ENCODE measurements around the gene HOXB7. TPM values are rescaled to one million over a fixed set of nuclear protein-coding genes. Genes with fewer than 3 reads are reported as not detected.

Gene HOXB7
- total RNA-seq, 1 donor from 2014 or later: 4.6 TPM

DNA sequence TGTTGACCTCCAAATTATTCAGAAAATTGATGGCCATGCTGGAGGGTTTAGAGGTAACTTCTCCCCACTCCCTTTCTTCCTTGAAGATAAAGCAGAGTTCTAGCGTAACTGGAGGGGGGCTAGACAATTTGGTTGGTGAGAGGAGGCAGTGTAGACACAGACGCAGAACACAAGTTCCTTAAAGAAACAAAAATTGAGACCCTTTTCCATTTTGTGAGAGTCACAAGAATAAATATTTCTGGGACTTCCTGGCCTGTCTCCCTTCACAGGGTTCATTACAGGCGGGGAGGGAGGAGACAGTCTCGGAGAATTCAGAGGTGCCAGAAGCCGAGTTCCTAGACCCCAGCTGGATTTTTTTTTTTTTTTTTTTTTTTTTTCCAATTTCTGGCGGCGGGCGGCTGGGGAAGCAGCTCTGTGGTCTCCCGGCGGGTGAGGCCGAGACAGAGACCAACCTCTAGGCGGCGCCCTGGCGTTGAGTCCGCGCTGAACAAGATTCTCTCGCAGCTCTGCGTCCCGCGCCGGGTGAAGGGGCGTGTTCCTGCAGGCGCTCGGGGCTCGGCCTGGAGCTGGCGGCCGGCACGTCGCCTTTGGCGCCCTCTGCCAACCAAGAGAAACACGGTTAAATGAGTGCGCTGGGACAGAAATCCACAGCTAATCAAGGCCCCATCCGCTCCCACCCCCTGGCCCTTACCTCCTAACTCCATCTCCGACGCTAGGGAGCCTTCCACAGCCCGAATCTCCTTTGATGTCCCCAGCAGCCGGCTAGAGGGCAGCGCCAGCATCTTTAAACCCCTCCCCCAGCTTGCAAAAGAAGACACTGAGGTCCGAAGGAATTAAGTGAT lies 25.6 kb upstream of the HOXB7 start:
- peak; percentile 73 to 91 for DNase-seq (ENCODE audit: low read depth in 2 of 2)

GRCh38 chr17:48634493-48635208 lies 23.8 kb upstream of the HOXB7 start:
- no peak for DNase-seq (ENCODE audit: low read depth in 2 of 2)

DNA sequence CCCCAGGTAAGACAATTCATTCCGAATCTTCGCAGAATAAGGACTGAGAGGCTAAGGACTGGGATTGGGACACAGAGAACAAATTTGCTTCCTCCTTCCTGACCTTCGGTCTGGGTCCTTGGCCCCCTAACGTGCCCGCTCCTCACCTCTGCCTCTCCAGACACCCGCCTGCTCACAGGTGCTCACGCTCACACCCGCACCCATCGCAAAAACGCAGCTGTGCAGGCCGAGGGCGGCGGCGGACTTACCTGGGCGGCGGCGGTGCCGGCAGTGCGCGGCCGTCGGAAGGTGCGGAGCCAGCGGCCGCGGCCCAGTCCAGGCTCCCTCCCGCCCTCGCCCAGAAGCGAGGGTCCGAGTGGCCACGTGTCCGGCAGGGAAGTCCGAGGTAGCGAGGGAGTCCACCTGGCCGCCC lies 22.5 kb upstream of the HOXB7 start:
- DNase-seq (ENCODE audit: low read depth in 2 of 2): no peak

DNA sequence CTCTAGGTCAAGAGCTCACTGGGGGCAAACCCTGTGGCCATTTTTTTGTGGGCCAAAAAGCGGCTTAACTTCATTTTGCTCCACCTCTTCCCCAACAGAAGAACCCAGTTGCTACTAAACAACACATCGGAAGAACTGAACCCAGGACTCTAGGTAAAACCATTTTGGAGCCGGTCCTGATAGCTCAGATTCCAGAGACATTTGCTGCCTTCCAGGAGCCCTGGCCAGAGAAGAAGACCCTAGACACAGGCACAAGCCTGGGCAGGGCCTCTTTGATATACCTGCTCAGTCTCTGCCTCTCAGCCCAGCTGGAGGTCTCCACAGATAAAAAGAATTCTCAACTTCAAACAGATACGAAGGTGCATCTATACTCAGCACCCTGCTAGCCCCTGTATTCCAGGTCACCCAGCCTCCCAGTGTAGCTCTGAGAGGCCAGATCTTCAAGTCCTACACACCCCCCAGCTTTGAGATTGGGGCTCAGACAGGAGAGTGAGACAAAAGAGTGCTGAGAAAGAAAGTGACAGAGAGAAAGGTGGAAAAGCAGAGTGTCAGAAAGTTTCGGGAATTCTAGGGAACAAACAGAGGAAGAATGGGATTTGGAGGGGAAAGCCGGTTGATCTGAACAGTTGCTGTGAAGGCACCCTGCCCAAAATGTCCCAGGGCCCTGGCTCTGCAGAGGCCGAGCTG lies 21.9 kb upstream of the HOXB7 start:
- no peak for DNase-seq (ENCODE audit: low read depth in 2 of 2)

- no peak for DNase-seq (ENCODE audit: low read depth in 2 of 2)
Measured at GRCh38 chr17:48631693-48632578, 21.1 kb upstream of the HOXB7 start.

DNA sequence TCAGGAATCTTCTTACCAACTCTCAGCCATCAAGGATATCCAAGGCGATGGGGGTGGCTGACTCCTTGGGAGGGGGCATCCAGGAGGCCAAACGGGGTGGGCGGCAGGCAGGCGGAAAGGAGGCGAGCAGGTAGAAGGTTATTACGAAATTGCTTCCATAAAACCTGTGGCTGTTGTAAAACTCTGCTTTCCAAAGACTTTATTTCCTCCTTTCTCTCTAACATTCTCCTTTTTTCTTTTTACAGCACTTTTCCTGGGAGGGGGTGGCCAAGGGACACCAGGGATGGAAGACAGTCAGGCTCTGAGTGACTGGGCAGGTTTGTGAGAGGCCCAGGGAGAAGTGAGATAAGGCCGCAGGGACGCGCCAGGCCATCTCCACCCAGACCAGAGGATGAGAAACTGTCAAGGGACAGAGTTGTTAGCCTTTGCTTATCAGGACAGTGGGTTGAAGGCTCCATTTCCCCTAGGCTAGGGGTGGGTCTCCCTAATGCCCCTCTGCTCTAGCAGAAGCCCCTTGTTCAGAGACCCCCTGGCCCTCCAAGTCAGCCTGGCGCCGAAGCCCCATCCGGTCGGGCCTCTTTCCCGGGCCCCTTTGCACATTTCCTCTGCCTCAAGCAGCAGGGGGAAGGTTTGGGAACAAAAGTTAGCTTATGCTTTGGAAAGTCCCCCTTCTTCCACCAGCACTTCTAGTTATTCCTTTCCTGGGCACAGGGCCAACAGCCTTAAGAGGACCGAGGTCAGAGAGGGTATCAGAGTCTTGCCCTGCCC lies 20.3 kb upstream of the HOXB7 start:
- no peak for DNase-seq (ENCODE audit: low read depth in 2 of 2)

DNA sequence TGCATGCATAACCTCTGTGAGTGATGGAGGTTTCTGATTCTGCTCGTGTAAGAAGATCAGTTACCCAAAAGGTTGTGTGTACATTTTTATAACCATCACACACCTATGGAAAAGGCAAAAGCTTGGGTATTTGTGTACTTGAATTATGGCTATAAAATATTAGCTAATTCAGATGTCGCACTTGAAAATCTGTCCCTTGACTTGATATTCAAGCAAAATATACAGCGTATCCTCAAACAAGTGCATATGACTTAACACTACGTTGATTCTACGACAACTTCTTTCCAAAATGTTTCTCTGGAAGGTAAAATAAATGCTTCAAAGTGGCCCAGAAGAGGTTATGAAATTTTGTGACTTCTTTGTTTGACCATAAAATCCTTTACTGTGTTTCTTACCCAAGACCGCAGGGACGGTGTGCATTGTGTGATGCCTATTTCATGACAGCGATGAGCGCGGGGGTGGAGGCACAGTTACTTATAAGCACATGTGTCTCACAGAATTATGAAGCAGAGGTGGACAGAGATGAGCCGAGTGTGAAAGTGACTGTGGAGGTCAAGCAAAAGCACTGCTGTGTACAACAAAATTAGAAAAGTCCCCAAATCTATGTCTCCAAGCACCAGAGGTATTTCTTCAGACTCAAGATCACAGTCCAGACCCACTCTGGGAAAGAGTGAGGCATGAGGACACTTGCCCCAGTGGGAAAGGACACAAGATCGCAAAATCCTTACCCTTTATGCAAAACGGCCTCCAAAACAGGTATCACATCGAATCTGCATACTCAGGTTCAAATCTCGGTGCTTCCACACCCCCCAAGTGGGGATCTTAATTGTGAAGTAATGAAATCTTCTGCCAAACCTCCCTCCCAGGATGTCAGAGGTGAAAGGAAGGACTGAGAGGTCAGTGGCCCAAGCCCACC lies 19.4 kb upstream of the HOXB7 start:
- no peak for DNase-seq (ENCODE audit: low read depth in 2 of 2)

DNA sequence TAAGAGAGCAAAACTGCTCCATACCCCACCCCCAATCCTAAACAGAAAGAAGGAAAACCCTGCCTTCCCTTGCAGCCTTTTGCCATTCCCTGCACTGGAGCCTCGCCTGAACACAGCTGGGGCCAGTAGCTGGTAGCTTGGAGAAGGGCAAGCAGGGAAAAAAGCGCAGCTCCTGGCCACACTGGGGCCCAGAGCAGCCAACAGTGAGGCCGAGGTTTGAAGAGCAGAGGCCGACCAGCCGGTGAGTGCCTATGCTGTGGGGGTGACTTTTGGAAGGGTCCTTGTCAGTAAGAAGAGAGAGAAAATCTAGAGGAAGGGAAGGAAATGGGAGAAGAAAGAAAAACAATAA lies 18.6 kb upstream of the HOXB7 start:
- DNase-seq (ENCODE audit: low read depth in 2 of 2): no peak

- no peak for DNase-seq (ENCODE audit: low read depth in 2 of 2)
Measured at GRCh38 chr17:48628649-48629410, 18.0 kb upstream of the HOXB7 start.

DNA sequence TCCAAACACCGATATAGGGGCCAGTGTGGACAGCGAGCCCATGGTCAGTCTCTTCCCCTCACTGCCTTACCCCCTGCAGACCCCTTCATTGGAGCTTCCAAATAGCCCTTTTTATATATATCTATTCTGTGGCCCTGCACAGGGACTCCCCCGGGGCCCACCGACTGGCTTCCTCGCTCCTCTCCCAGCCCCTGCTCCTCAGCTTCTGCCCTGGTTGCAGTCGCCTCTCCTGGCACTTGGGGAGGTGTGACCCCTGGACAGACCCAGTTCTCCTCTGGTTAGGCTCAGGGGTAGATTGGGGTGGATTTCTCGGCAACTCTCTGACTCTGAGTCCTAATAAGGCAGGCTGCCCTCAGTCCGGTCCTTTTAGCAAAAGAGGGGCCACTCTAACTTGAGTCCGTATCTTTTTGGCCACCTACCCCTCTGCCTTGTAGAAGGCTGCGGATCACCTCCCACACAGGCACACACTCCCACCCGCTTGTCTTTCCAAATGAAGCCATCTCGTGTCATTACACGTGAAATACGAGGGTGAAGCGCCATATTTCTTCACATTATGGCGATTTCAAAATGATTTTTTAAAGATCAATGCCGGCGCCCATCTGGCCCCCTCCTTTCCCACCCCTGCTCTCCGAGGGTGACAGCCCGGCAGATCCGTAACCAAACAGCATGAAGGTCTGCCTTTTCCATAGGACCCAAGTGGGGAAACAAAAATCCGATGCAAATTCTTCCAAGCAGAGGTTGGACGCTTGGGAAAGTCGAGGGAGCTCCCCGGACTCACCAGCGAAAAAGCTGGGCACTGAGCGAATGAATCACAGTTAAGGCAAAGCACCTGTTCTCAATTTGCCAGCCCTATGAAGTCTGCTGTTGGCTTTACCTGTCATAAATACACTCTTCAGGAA lies 17.1 kb upstream of the HOXB7 start:
- no peak for DNase-seq (ENCODE audit: low read depth in 2 of 2)

- no peak for DNase-seq (ENCODE audit: low read depth in 2 of 2)
Measured at GRCh38 chr17:48627118-48627597, 16.3 kb upstream of the HOXB7 start.

DNA sequence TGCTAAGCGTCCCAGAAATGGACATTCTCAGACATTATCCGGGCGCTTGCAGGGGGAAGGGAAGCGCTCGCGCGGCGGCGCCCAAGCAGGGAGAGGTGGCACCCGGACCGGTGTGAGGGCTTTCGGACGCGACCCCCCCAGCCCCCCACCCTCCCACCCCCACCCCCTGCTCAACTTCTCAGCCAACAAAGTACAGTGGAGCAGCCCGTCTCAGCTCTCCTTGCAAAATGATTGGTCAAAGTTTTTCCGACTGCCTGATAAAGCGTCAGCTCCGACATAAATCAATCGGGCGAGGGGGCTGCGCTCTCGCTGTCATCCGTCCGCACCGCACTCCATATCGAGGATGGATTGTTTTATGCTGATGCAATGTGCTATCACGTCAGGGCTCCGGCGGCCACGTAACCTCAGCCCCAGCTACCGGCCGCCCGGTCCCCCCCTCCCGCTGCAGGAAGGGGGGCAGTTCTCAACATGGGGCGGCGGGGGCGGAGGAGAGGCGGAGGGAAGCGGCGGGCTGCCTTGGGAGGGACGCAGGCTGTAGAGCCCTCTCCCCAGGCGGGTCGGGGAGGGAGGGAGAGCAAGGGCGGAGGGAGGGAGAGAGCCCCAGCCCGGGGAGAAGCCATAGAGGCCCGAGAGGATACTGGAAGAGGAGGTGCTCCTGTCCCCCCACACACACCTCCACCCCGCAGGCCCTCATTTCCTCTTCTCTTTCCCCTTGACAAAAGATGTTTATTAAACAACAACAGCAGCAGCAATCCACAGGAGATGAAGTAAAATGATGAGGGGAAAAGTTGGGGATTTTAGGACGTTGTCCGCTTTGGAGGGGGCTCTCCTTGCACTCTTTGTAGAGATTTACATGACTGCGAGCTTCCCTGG lies 15.7 kb upstream of the HOXB7 start, which contains the start of gene HOXB9:
Gene HOXB9, minus strand, starts transcription at position 114 of the 873 bp plus-strand sequence. Its CDS starts 89 bp downstream, at position 25.
- DNase-seq (ENCODE audit: low read depth in 2 of 2): peak in 1 of 2 donors; percentile 47

DNA sequence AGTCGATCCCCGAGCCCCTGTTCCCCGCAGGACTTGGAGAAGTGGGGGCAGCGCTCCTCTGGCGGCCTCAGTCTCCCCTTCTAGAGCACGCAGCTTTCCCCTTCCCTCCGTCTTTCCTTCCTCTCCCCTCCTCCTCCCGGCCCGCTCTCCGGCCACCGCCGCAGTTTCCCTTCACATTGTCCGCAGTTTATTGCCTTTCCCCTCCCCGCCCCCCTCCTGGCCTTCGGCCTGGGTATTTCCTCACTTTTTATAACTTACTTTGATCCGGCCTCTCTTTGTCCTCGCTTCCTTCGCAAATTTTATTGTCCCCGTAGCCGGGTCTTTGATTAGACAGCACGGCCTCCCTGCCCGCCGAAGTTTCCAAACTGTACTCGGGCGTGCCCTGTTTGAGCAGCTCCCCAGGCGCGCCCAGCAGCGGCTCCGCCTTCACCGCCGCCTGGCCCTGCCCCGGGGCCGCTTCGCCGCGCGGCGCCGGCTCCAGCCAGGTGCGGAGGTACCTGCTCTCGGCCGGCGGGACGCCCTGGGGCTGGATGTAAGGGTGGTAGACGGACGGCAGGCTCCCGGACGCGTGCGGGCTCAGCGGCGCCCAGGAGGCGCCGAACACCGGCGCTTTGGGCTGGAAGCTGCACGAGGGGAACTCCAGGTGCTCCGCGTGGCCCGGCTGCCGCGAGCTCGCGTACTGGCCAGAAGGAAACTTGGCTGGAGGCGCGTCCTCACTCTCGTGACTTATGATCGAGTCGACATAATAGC lies 14.9 kb upstream of the HOXB7 start:
- DNase-seq (ENCODE audit: low read depth in 2 of 2): peak in 1 of 2 donors; percentile 55

GRCh38 chr17:48624544-48625494 lies 14.0 kb upstream of the HOXB7 start:
- DNase-seq (ENCODE audit: low read depth in 2 of 2): peak in 1 of 2 donors; percentile 32

Data from dermis microvascular lymphatic vessel endothelial cell (primary cell).